GM12878 (cell line): ENCODE data around the gene RTF1.

Source experiments
- CTCF ChIP-seq, 3 experiments: IDR thresholded peaks in 2 of 3; conservative IDR thresholded peaks in 1 of 3; 2 replicates each; pipeline ENCODE4 v1.5.1; 2011; ENCODE audit warnings: low read depth in 3 of 3, low read length in 3 of 3, mild to moderate bottlenecking in 3 of 3, control low read depth in 2 of 3, moderate library complexity in 2 of 3, inconsistent platforms in 1 of 3, mixed read lengths in 1 of 3; ENCODE audit not compliant: control insufficient read depth in 2 of 3, insufficient read depth in 1 of 3; ENCODE audit errors: extremely low read depth in 1 of 3
- FOXK2 ChIP-seq: fragments of 450-650 bp; IDR thresholded peaks from 2 replicates; pipeline ENCODE4 v1.6.1; 2017; ENCODE audit warnings: mild to moderate bottlenecking, moderate library complexity
- GABPA ChIP-seq: IDR thresholded peaks from 2 replicates; pipeline ENCODE4 v1.6.1; 2014; ENCODE audit warnings: antibody characterized with exemption, low read depth, mild to moderate bottlenecking, inconsistent platforms
- PKNOX1 ChIP-seq: fragments of 450-650 bp; IDR thresholded peaks from 2 replicates; pipeline ENCODE4 v1.6.1; 2016; ENCODE audit warnings: mild to moderate bottlenecking
- POLR2A ChIP-seq: IDR thresholded peaks from 2 replicates; pipeline ENCODE4 v1.6.1; 2011; ENCODE audit warnings: low read depth, mild to moderate bottlenecking, low read length
- POLR2AphosphoS5 ChIP-seq: IDR thresholded peaks from 2 replicates; pipeline ENCODE4 v1.6.1; 2011; ENCODE audit warnings: mild to moderate bottlenecking, low read length, inconsistent platforms
- RAD21 ChIP-seq: IDR thresholded peaks from 2 replicates; pipeline ENCODE4 v1.6.1; 2011; ENCODE audit warnings: mild to moderate bottlenecking, low read depth, low read length, moderate library complexity; ENCODE audit not compliant: insufficient read depth
- SMC3 ChIP-seq: IDR thresholded peaks from 2 replicates; pipeline ENCODE4 v1.6.1; 2011; ENCODE audit warnings: low read length, improper control_type of control experiment, borderline replicate concordance
- SREBF2 ChIP-seq: IDR thresholded peaks from 2 replicates; pipeline ENCODE4 v1.6.1; 2012; ENCODE audit warnings: mild to moderate bottlenecking, low read length
- SUZ12 ChIP-seq: fragments of 200-600 bp; sonication (generic); IDR thresholded peaks from one replicate; pipeline ENCODE4 v1.6.1; 2018; ENCODE audit warnings: antibody characterized with exemption, mild to moderate bottlenecking; ENCODE audit not compliant: unreplicated experiment
- ZBED1 ChIP-seq: IDR thresholded peaks from 2 replicates; pipeline ENCODE4 v1.6.1; 2016; ENCODE audit warnings: borderline replicate concordance

GRCh38 chr15:41511899-41512369 is 95.0 kb downstream of the RTF1 start:
- no peak for TF ChIP-seq POLR2AphosphoS5
- TF ChIP-seq POLR2A: no peak
- TF ChIP-seq SREBF2: no peak
- no peak for TF ChIP-seq GABPA
- no peak for TF ChIP-seq FOXK2
- TF ChIP-seq CTCF (IDR thresholded peaks at IDR 0.05 in 2 of 3, conservative IDR thresholded peaks at IDR 0.05 in 1 of 3; ENCODE audit: control insufficient read depth in 2 of 3, extremely low read depth in 1 of 3, insufficient read depth in 1 of 3, low read depth in 3 of 3, low read length in 3 of 3): no peak
- no peak for TF ChIP-seq SMC3
- TF ChIP-seq ZBED1: no peak
- no peak for TF ChIP-seq PKNOX1
- no peak for TF ChIP-seq RAD21
- no peak for TF ChIP-seq SUZ12
